ENCODE results near the gene CTAGE15. TPM values are rescaled to one million over a fixed set of nuclear protein-coding genes. Genes with fewer than 3 reads are reported as not detected.
"Not testable (repeated sequence)": the region's sequence is repeated elsewhere in the genome, so short reads cannot be mapped to it uniquely, and the experiment has no call there.

Gene CTAGE15
- total RNA-seq, 2 donors from 2014 or later, result 1.6 TPM; not detected in 1

GRCh38 chr7:143620058-143620457 lies 48.5 kb downstream of the CTAGE15 start:
- peak; percentile 80 for DNase-seq (ENCODE audit: low spot score)
- 0% methylated on average over 13 of the region's 23 CpGs for WGBS
- H3K36me3 ChIP-seq; H3K9me3 ChIP-seq; H3K27me3 ChIP-seq (replicated peaks; ENCODE audit: insufficient read depth); H3K4me1 ChIP-seq (replicated peaks); H3K27ac ChIP-seq; intact Hi-C loops (cut with DNase I); H3K4me3 ChIP-seq: not testable (repeated sequence)
- TF ChIP-seq, protein P1, sequence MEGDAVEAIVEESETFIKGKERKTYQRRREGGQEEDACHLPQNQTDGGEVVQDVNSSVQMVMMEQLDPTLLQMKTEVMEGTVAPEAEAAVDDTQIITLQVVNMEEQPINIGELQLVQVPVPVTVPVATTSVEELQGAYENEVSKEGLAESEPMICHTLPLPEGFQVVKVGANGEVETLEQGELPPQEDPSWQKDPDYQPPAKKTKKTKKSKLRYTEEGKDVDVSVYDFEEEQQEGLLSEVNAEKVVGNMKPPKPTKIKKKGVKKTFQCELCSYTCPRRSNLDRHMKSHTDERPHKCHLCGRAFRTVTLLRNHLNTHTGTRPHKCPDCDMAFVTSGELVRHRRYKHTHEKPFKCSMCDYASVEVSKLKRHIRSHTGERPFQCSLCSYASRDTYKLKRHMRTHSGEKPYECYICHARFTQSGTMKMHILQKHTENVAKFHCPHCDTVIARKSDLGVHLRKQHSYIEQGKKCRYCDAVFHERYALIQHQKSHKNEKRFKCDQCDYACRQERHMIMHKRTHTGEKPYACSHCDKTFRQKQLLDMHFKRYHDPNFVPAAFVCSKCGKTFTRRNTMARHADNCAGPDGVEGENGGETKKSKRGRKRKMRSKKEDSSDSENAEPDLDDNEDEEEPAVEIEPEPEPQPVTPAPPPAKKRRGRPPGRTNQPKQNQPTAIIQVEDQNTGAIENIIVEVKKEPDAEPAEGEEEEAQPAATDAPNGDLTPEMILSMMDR (IDR thresholded peaks at IDR 0.05), result peak in 1 of 4 experiments; percentile 63

- H3K9me3 ChIP-seq; intact Hi-C loops (cut with DNase I); H3K27me3 ChIP-seq (replicated peaks; ENCODE audit: insufficient read depth); H3K4me1 ChIP-seq (replicated peaks); H3K27ac ChIP-seq; H3K36me3 ChIP-seq: not testable (repeated sequence)
- WGBS, result 0% methylated on average over 7 of the region's 38 CpGs
- peak; percentile 88 for DNase-seq (ENCODE audit: low spot score)
- peak within 1 kb of the TSS in 1 of 2 donors; percentile 28 for H3K4me3 ChIP-seq
These were observed 49.0 kb downstream of the CTAGE15 start, which contains the start of gene TCAF2 for GRCh38 chr7:143620646-143621045. TSS of gene TCAF2 (plus strand) at chr7:143620974.

DNA sequence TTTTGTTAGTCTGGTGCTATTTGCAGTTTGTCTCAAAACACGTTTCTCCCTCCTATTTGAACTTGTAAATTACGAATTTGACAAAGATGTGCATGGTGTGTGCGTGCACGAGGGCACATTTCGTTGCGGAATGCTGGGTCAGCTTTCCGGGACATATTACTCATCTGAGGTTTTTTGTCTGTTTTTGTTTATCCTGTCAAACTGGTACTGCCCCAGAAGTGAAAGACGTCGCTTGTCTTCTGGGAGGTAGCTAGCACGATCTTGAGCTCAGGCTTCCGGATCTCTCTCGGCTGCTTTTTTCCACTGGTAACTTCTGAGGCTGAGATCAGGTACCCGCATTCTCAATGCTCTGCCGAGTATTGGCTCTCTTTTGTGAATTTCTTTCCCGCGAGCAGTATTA lies 49.6 kb downstream of the CTAGE15 start:
- H3K4me3 ChIP-seq; H3K27ac ChIP-seq; intact Hi-C loops (cut with DNase I); H3K9me3 ChIP-seq; H3K36me3 ChIP-seq; H3K4me1 ChIP-seq (replicated peaks); H3K27me3 ChIP-seq (replicated peaks; ENCODE audit: insufficient read depth); DNase-seq (ENCODE audit: low spot score): not testable (repeated sequence)
- WGBS, result no CpG with 5 or more reads among the region's 16 CpGs

DNA sequence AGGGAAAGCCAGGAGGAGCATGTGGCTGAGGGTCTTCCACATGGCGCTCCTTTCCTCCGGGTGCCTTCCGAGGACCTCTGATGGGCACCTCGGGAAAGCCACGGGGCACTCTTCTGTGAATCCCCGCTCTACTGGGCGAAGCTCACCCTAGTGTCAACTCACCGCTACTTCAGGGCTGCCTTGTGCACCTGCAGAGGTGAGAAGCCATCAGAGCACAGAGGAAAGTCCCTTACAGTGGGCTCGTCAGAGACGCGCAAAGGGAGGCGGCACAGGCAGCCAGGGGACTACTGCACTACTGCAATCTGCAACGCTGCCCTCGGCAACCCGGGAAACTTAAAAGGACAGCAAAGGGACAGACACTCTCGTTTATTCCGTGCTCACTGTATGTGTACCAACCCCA lies 50.5 kb downstream of the CTAGE15 start:
- 80% methylated on average over 1 of the region's 17 CpGs for WGBS
- H3K36me3 ChIP-seq; DNase-seq (ENCODE audit: low spot score); H3K4me3 ChIP-seq; H3K27ac ChIP-seq; H3K4me1 ChIP-seq (replicated peaks); H3K27me3 ChIP-seq (replicated peaks; ENCODE audit: insufficient read depth); H3K9me3 ChIP-seq; intact Hi-C loops (cut with DNase I): not testable (repeated sequence)

Small RNAs within 50 kb of the gene (small RNA-seq; reads per million reads assigned to genes)
- gene AC073264.2, result 0 reads per million in 2 donors
- gene RNU6-162P, result 0 reads per million in 2 donors

Other genes starting within 250 kb of the CTAGE15 start
- gene FAM131B, start 209.1 kb upstream of the CTAGE15 start, total RNA-seq, result 1 to 10 TPM in 1 of 2 donors, under 1 TPM in 1; 0.32 to 1.2 TPM
- 100 to 1,000 TPM in 1 of 2 donors, 10 to 100 TPM in 1; 55.8 to 256 TPM for gene ZYX, start 190.5 kb upstream of the CTAGE15 start, total RNA-seq
- gene EPHA1, start 162.9 kb upstream of the CTAGE15 start, total RNA-seq, result 10 to 100 TPM; 10.5 to 15.7 TPM
- not detected for gene TAS2R60, start 128.3 kb upstream of the CTAGE15 start, total RNA-seq
- gene TAS2R41, start 93.9 kb upstream of the CTAGE15 start, total RNA-seq, result 1 to 10 TPM in 1 of 2 donors, not detected in 1; 2.7 TPM
- gene TCAF2, start 49.2 kb downstream of the CTAGE15 start, total RNA-seq, result 10 to 100 TPM; 12.1 to 12.7 TPM
- gene CTAGE6, start 185.9 kb downstream of the CTAGE15 start, total RNA-seq, result 1 to 10 TPM; 1.7 to 2.0 TPM